ENCODE data around the gene ATOSB. TPM values are rescaled to one million over a fixed set of nuclear protein-coding genes. Genes with fewer than 3 reads are reported as not detected.

Gene ATOSB
- total RNA-seq: 21.2 and 21.3 TPM in 2 replicates

GRCh38 chr9:35115680-35116538 is at the start of gene ATOSB:
Gene ATOSB (minus strand): TSS chr9:35115862. CDS start chr9:35108274, 7,588 bp downstream.
- peak; percentile 98 for DNase-seq (ENCODE audit: low read depth)
- peak within 1 kb of the TSS; percentile 92 for H3K4me3 ChIP-seq (ENCODE audit: low read depth, low read length)
- TF ChIP-seq, protein P1, sequence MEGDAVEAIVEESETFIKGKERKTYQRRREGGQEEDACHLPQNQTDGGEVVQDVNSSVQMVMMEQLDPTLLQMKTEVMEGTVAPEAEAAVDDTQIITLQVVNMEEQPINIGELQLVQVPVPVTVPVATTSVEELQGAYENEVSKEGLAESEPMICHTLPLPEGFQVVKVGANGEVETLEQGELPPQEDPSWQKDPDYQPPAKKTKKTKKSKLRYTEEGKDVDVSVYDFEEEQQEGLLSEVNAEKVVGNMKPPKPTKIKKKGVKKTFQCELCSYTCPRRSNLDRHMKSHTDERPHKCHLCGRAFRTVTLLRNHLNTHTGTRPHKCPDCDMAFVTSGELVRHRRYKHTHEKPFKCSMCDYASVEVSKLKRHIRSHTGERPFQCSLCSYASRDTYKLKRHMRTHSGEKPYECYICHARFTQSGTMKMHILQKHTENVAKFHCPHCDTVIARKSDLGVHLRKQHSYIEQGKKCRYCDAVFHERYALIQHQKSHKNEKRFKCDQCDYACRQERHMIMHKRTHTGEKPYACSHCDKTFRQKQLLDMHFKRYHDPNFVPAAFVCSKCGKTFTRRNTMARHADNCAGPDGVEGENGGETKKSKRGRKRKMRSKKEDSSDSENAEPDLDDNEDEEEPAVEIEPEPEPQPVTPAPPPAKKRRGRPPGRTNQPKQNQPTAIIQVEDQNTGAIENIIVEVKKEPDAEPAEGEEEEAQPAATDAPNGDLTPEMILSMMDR (IDR thresholded peaks at IDR 0.05; ENCODE audit: insufficient read depth, low read depth, low read length): no peak

- TF ChIP-seq, protein P1 (IDR thresholded peaks at IDR 0.05; ENCODE audit: insufficient read depth, low read depth, low read length): no peak
- peak; percentile 29 for DNase-seq (ENCODE audit: low read depth)
- no peak overlapping the region for H3K4me3 ChIP-seq (ENCODE audit: low read depth, low read length)
Measured at GRCh38 chr9:35164711-35165110, 49.0 kb upstream of the ATOSB start.

DNA sequence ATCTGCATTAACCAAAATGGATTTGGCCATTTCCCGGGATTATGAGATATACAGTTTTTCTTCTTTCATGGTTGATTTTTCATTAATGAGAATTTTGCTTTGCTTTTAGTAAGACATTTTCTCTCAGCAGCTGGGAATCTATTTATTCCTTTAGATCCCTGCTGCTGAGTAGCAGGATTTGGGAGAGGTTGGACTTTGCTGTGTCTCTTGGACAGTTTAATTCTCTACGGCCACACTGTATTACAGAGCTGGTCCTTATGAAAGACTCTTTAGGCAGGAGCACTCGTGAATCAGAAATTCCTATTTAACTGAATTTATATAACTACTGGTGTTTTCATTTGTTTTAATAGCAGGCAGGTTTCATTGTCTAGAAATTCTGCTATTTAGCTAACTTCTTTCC is 47.8 kb upstream of the ATOSB start:
- DNase-seq (ENCODE audit: low read depth): no peak
- TF ChIP-seq, protein P1 (IDR thresholded peaks at IDR 0.05; ENCODE audit: insufficient read depth, low read depth, low read length): no peak
- no peak overlapping the region for H3K4me3 ChIP-seq (ENCODE audit: low read depth, low read length)

DNA sequence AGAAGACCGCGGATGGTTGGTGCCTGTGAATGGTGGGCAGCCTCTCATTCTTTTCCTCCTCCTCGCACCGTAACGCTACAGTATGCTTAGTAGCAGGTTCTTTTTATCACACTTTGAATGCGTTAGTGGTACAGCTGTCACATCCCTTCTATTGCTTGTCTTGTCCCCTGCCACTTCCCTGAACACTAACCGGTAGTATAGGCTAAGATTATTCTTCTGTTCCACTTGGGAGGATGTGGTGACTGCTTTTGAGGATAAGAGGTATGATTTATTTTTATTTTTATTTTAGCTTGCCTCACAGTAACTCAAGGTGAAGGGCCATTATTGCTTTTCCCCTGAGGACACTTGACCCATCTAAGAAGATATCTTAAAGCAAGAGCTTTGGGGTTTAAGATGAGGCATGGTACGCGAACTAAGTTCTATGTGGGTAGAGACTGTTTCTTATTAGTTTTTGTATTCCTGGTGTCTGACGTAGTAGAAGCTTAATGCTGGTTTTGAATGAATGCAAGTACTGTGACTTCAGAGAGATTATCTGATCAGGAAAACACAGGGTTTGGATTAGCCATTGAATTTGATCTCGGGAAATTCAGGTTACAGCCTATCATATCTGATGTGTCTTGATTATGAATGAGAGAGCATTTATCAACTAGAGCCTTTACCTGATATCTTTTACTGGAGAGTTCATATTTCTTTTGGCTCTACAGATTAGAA is 47.1 kb upstream of the ATOSB start:
- TF ChIP-seq, protein P1 (IDR thresholded peaks at IDR 0.05; ENCODE audit: insufficient read depth, low read depth, low read length): no peak
- DNase-seq (ENCODE audit: low read depth): peak; percentile 13
- H3K4me3 ChIP-seq (ENCODE audit: low read depth, low read length): peak overlapping the region; percentile 78

- TF ChIP-seq, protein P1 (IDR thresholded peaks at IDR 0.05; ENCODE audit: insufficient read depth, low read depth, low read length): no peak
- DNase-seq (ENCODE audit: low read depth): peak; percentile 95
- peak within 1 kb of the TSS; percentile 78 for H3K4me3 ChIP-seq (ENCODE audit: low read depth, low read length)
Measured at GRCh38 chr9:35161713-35162604, 46.3 kb upstream of the ATOSB start, which contains the start of gene UNC13B. Gene UNC13B (plus strand): TSS chr9:35162009. CDS start chr9:35162284, 275 bp downstream.

Data from fibroblast of villous mesenchyme (primary cell).